Heart right ventricle (tissue), 16 donors: Measurements from ENCODE around the gene SKIL. TPM values are rescaled to one million over a fixed set of nuclear protein-coding genes. Genes with fewer than 3 reads are reported as not detected.
"Not testable (repeated sequence)": the region's sequence is repeated elsewhere in the genome, so short reads cannot be mapped to it uniquely, and the experiment has no call there.

Source experiments
- ATAC-seq, 8 donors: fragments of 200-7000 bp; cut with Tn5 transposase; one replicate each; pipeline ENCODE4 v1.9.1; 2020; ENCODE audit warnings: mild to moderate bottlenecking in 8 of 8, moderate library complexity in 8 of 8, moderate number of reproducible peaks in 1 of 8
- DNase-seq, 2 donors: peaks; one replicate each; pipeline ENCODE4 v3.0.0-alpha.2; 2020
- H3K27ac ChIP-seq, 10 donors: fragments of 200-600 bp; sonication (generic) in 2 of 10; one replicate each; pipeline versions ENCODE4 v1.5.0 to v1.8.0; 2020 to 2022; ENCODE audit warnings: mild to moderate bottlenecking in 3 of 10
- H3K27me3 ChIP-seq, 7 donors: fragments of 200-600 bp; one replicate each; pipeline ENCODE4 v1.8.0; 2021 to 2022; ENCODE audit warnings: mild to moderate bottlenecking in 2 of 7
- H3K36me3 ChIP-seq, 9 donors: fragments of 200-600 bp; sonication (generic) in 1 of 9; one replicate each; pipeline versions ENCODE4 v1.5.0 to v1.8.0; 2020 to 2022; ENCODE audit warnings: mild to moderate bottlenecking in 2 of 9
- H3K4me1 ChIP-seq, 9 donors: fragments of 200-600 bp; sonication (generic) in 1 of 9; one replicate each; pipeline versions ENCODE4 v1.5.0 to v1.8.0; 2020 to 2022; ENCODE audit warnings: mild to moderate bottlenecking in 4 of 9
- H3K4me3 ChIP-seq, 10 donors: fragments of 200-600 bp; sonication (generic) in 2 of 10; one replicate each; pipeline versions ENCODE4 v1.5.0 to v1.8.0; 2020 to 2022; ENCODE audit warnings: mild to moderate bottlenecking in 7 of 10, moderate library complexity in 2 of 10
- H3K9me3 ChIP-seq, 11 donors: fragments of 200-600 bp in 10 of 11; sonication (generic) in 2 of 11; one replicate each; pipeline versions ENCODE4 v1.5.0 to v1.8.0; 2013 to 2022; ENCODE audit warnings: mild to moderate bottlenecking in 2 of 11, control low read depth in 1 of 11, moderate library complexity in 1 of 11
- CTCF ChIP-seq, 9 donors: fragments of 200-600 bp; sonication (generic) in 2 of 9; IDR thresholded peaks; one replicate each; pipeline versions ENCODE4 v1.5.0 to v1.8.0; 2021 to 2022; ENCODE audit warnings: antibody characterized with exemption in 9 of 9, mild to moderate bottlenecking in 5 of 9, moderate library complexity in 1 of 9
- WGBS, 2 donors: extraction: QIAGEN DNeasy Blood & Tissue Kit; methylation state at CpG; one replicate each; pipeline ENCODE4 v1.1.7; 2013; ENCODE audit warnings: inconsistent platforms in 1 of 2; 5-methylcytosine and 5-hydroxymethylcytosine counted together
- intact Hi-C, 10 donors: fragments of 100-400 bp; cut with DNase I; formaldehyde crosslinking; loops; one replicate each; pipeline versions ENCODE4 v1.11.1 to v1.14.2; 2022
- polyA plus RNA-seq, 2 donors: library from polyadenylated mRNA; stranded (reverse); fragments of 200-250 nt; gene quantifications; one replicate each; pipeline ENCODE4 v1.2.3, GENCODE V29; 2013
- total RNA-seq, 10 donors: library from RNA; stranded (reverse); fragmentation: NEBNext Ultra II Directional in 3 of 10; extraction: Animal tissue kit (Norgen Biotek cat#: 25700) in 3 of 10; gene quantifications; one replicate each; pipeline versions ENCODE4 v1.2.1 to v1.2.4, GENCODE V29; 2021 to 2023
- donor health status: Arrhythmogenic right ventricular cardiomyopathy.
- donor health status: ischemic (EF 13 %, LVEDD 7.1; RV severe dilation, severe dysfunction).
- donor health status: healthy with polysubstance abuse.
- donor health status: DM: no; HTN: yes; CAD: no.
- donor health status: DM: no; HTN: no; CAD: no.
- donor health status: ischemic (EF 25% LVEDD 6.9; RV normal size, moderate dysfunction).
- donor health status: ischemic (EF 25% LVEDD 5.7; RV mildly dilated, moderate dysfunction).
- donor health status: healthy.
- donor health status: DM: yes; HTN: yes; CAD: no.
- donor health status: Ischemic cardiomyopathy.
- donor health status: ischemic (EF 35%, LVEDD 5.7; RV mildly dilated, moderate dysfunction).
- donor health status: nonischemic (EF 11% LVEDD 7.7; RV severe dilation, severe dysfunction).
- donor health status: DM: yes; HTN: yes; CAD: no.
- donor health status: PGD.
- donor health status: ischemic (EF 29% LVEDD 5.4; RV normal size, mild dysfunction).
- donor health status: nonischemic (EF 23%, LVEDD 6.1; RV moderate dilation, normal function).

The SKIL gene
- total and polyA plus RNA-seq, 12 donors = 4.9 to 32.1 (median 24.3) TPM

DNA sequence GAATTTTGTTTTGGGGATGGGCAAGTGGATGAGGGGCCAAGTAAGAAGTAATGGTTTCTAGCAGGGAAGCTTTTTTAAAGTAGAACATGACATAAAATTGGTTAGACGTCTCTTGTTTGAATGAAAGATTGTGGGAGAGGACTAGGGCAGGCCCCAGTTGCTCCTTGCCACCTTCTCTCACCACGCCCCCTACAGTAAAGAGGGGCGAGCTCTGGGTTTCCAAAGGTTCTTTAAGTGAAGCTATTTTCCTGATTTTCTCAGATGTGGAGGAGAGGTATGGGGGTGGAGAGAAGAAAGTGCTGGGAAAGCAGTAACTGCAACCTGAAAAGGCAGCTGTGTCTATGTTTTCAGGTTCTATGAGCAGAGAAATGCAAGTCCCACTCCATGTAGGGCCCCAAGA is 32.6 kb upstream of the SKIL start:
- no peak overlapping the region for H3K4me3 ChIP-seq
- intact Hi-C loops = no loop called here
- ATAC-seq (no peak), DNase-seq (no peak)
- no peaks in the 10 kb centered on the region for H3K27me3 ChIP-seq
- peaks cover 0 to 11% (median 0%) of the 10 kb centered on the region in 9 donors for H3K4me1 ChIP-seq
- H3K9me3 ChIP-seq = peaks cover 0 to 19% (median 0%) of the 10 kb centered on the region in 11 donors
- no peak for TF ChIP-seq CTCF (IDR thresholded peaks at IDR 0.05)
- H3K27ac ChIP-seq = no peak overlapping the region
- 84 to 85% methylated on average over 3 of the region's 3 CpGs for WGBS, 2 donors
- no peaks in the 10 kb centered on the region for H3K36me3 ChIP-seq

DNA sequence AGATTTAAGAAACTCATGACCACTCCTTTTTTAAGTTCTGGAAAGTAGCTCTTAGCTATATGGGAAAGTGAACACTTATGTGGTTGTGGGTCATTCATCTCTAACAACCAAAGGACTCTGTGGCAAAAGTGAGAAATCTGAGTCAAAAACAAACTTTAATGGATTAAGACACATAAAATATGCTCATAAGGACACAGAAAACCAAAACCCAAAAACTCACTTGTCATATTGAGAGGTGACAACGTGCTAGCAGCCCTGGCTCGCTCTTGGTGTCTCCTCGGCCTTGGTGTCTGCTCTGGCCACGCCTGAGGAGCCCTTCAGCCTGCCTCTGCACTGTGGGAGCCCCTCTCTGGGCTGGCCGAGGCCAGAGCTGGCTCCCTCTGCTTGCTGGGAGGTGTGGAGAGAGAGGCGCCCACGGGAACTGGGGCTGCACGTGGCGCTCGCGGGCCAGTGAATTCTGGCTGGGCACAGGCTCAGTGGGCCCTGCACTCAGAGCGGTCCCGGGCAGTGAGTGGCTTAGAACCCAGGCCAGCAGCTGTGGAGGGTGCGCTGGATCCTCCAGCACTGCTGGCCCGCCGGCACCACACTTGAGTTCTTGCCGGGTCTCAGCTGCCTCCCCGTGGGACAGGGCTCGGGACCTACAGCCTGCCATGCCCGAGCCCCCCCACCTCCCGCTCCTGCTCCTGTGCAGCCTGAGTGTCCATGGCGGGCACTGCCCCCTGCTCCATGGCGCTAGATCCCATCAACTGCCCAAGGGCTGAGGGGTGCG is 30.3 kb upstream of the SKIL start:
- no peak for TF ChIP-seq CTCF (IDR thresholded peaks at IDR 0.05)
- Histone ChIP-seq H3K9me3 (peaks cover 0 to 19% (median 0%) of the 10 kb centered on the region in 11 donors), H3K4me1 (peaks cover 0 to 9% (median 0%) of the 10 kb centered on the region in 9 donors), H3K36me3 (no peaks in the 10 kb centered on the region), H3K27ac (no peak overlapping the region), H3K4me3 (no peak overlapping the region), H3K27me3 (no peaks in the 10 kb centered on the region)
- no peak for ATAC-seq
- DNase-seq = no peak
- intact Hi-C loops = no loop called here
- WGBS, 2 donors = 96 to 98% methylated on average over 24 of the region's 24 CpGs

DNA sequence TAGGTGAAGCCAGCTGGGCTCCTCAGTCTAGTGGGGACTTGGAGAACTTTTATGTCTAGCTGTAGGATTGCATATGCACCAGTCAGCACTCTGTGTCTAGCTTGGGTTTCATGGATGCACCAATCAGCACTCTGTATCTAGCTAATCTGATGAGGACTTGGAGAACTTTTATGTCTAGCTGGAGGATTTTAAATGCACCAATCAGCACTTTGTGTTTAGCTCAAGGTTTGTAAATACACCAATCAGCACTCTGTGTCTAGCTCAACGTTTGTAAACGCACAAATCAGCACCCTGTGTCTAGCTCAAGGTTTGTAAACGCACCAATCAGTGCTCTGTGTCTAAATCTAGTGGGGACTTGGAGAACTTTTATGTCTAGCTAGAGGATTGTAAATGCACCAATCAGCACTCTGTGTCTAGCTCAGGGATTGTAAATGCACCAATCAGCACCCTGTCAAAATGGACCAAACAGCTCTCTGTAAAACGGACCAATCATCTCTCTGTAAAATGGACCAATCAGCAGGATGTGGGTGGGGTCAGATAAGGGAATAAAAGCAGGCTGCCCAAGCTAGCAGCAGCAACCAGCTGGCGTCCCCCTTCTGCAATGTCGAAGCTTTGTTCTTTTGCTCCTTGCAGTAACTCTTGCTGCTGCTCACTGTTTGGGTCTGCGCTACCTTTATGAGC is 29.5 kb upstream of the SKIL start:
- not testable (repeated sequence) for H3K27ac ChIP-seq

DNA sequence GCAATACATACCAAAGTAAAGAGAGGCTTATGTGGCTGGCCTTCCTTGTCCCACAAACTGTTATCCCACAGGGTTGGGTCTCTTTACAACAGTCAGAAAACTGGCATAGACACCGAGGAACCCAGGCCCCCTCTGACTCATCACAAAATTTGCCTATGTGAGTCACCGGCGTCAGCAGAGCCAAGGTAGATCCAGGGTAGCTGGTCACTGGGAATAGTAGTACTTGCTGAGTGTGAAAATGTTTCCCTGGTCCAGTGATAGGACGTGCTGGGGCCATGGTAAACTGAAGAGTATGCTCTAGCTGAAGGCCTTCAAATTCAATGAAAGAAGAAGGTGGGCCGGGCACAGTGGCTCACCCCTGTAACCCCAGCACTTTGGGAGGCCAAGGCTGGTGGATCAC is 27.1 kb upstream of the SKIL start:
- Histone ChIP-seq H3K4me3 (no peak overlapping the region), H3K9me3 (peaks cover 0 to 19% (median 0%) of the 10 kb centered on the region in 11 donors), H3K36me3 (no peaks in the 10 kb centered on the region), H3K27ac (no peak overlapping the region), H3K27me3 (no peaks in the 10 kb centered on the region), H3K4me1 (peaks cover 0 to 9% (median 0%) of the 10 kb centered on the region in 9 donors)
- no peak for TF ChIP-seq CTCF (IDR thresholded peaks at IDR 0.05)
- DNase-seq = no peak
- 79 to 92% methylated on average over 5 of the region's 5 CpGs for WGBS, 2 donors
- ATAC-seq = no peak
- intact Hi-C loops = no loop called here

More for the DNA sequence above, 29.5 kb upstream of the SKIL start:
- H3K4me1 ChIP-seq, DNase-seq, intact Hi-C loops, ATAC-seq, H3K4me3 ChIP-seq, H3K36me3 ChIP-seq, H3K27me3 ChIP-seq: not testable (repeated sequence)
- H3K9me3 ChIP-seq = peaks cover 0 to 19% (median 0%) of the 10 kb centered on the region in 11 donors
- 78 to 95% methylated on average over 7 of the region's 7 CpGs for WGBS, 2 donors
